HCT116 (cell line): ENCODE measurements around the gene COPS9. TPM values are rescaled to one million over a fixed set of nuclear protein-coding genes. Genes with fewer than 3 reads are reported as not detected.

ENCODE experiments used
- ATAC-seq: fragments of 200-7000 bp; cut with Tn5 transposase; 2 replicates; pipeline ENCODE4 v1.9.1; 2020; ENCODE audit warnings: mild to moderate bottlenecking, moderate library complexity
- BruUV-seq: library from RNA; stranded (reverse); fragments of 400-500 nt; replicated peaks from 2 replicates; lab custom pipeline; 2021; lab: Mats Ljungman, UMichigan
- CTCF ChIA-PET: fragments of 300-600 bp; sonication (Branson Sonifier 250); formaldehyde crosslinking; loops from one replicate; lab custom pipeline; 2021; ENCODE audit warnings: antibody characterized with exemption; lab: Charles Lee
- POLR2A ChIA-PET: fragments of 300-600, 350-600 bp; sonication (Branson Sonifier 250); formaldehyde crosslinking; loops from one replicate; lab custom pipeline; 2021; ENCODE audit warnings: antibody characterized with exemption; lab: Charles Lee
- RAD21 ChIA-PET, 2 experiments: fragments of 300-600 bp; sonication (Branson Sonifier 250); formaldehyde crosslinking; loops; one replicate each; lab custom pipeline; 2023; ENCODE audit warnings: low total read pairs in 2 of 2; ENCODE audit not compliant: uncharacterized antibody in 2 of 2, unreplicated experiment in 2 of 2, low non-redundant PET in 1 of 2; lab: Charles Lee
- DNase-seq: peaks from one replicate; pipeline ENCODE4 v3.0.0-alpha.2; 2010; ENCODE audit warnings: low read depth, low spot score
- H2AFZ ChIP-seq: fragments of 200-600 bp; shearing (Covaris generic), sonication (generic); 2 replicates; pipeline ENCODE4 v1.6.1; 2017; ENCODE audit warnings: low read depth, mixed run types, mixed read lengths, antibody characterized with exemption, low read length; ENCODE audit not compliant: poor library complexity, severe bottlenecking
- H3K27ac ChIP-seq: 2 replicates; pipeline ENCODE4 v1.5.1; 2012; ENCODE audit warnings: low read depth, low read length
- H3K27me3 ChIP-seq: fragments of 200-600 bp; sonication (generic); 2 replicates; pipeline ENCODE4 v1.6.1; 2016; ENCODE audit warnings: mixed run types, low read length, mixed read lengths; ENCODE audit not compliant: insufficient read depth
- H3K36me3 ChIP-seq, 2 experiments: fragments of 200-500 bp in 1 of 2; fragments of 200-600 bp in 1 of 2; sonication (Bioruptor generic) in 1 of 2; sonication (generic) in 1 of 2; 2 replicates each; pipeline versions ENCODE4 v1.5.1 to v1.6.1; 2014 to 2016; ENCODE audit warnings: low read length in 2 of 2, inconsistent platforms in 1 of 2, mixed read lengths in 1 of 2, mixed run types in 1 of 2; ENCODE audit not compliant: insufficient read depth in 2 of 2, control insufficient read depth in 1 of 2
- H3K4me1 ChIP-seq, 2 experiments: fragments of 200-600 bp in 1 of 2; sonication (generic) in 1 of 2; 2 replicates each; pipeline versions ENCODE4 v1.5.1 to v1.6.1; 2012 to 2017; ENCODE audit warnings: low read length in 2 of 2, inconsistent platforms in 1 of 2, mild to moderate bottlenecking in 1 of 2, mixed read lengths in 1 of 2, mixed run types in 1 of 2, moderate library complexity in 1 of 2; ENCODE audit not compliant: insufficient read depth in 2 of 2, control insufficient read depth in 1 of 2
- H3K4me2 ChIP-seq: fragments of 200-600 bp; sonication (generic); 2 replicates; pipeline ENCODE4 v1.6.1; 2017; ENCODE audit warnings: mixed run types, low read length, mixed read lengths
- H3K4me3 ChIP-seq, 2 experiments: fragments of 200-600 bp in 1 of 2; sonication (generic) in 1 of 2; replicated peaks in 1 of 2; 2 replicates each; pipeline ENCODE4 v1.5.1; 2011 to 2016; ENCODE audit warnings: low read length in 2 of 2, control low read depth in 1 of 2, low read depth in 1 of 2, mild to moderate bottlenecking in 1 of 2, mixed read lengths in 1 of 2, mixed run types in 1 of 2
- H3K79me2 ChIP-seq: fragments of 200-600 bp; sonication (generic); 2 replicates; pipeline ENCODE4 v1.6.1; 2017; ENCODE audit warnings: mild to moderate bottlenecking, mixed run types, low read length, moderate library complexity, mixed read lengths; ENCODE audit not compliant: insufficient read depth
- H3K9ac ChIP-seq: fragments of 200-600 bp; sonication (generic); 2 replicates; pipeline ENCODE4 v1.6.1; 2016; ENCODE audit warnings: low read length, mixed read lengths
- H3K9me2 ChIP-seq: fragments of 200-600 bp; sonication (generic), shearing (Covaris generic); 2 replicates; pipeline ENCODE4 v1.6.1; 2017; ENCODE audit warnings: mixed run types, mild to moderate bottlenecking, moderate library complexity; ENCODE audit not compliant: insufficient read depth
- H3K9me3 ChIP-seq, 2 experiments: fragments of 200-500 bp in 1 of 2; fragments of 200-600 bp in 1 of 2; sonication (Bioruptor generic) in 1 of 2; sonication (generic) in 1 of 2; 2 replicates each; pipeline ENCODE4 v1.6.1; 2014 to 2017; ENCODE audit warnings: low read length in 2 of 2, mixed read lengths in 2 of 2, inconsistent platforms in 1 of 2, low read depth in 1 of 2, mild to moderate bottlenecking in 1 of 2, mixed run types in 1 of 2, moderate library complexity in 1 of 2; ENCODE audit not compliant: control insufficient read depth in 1 of 2, insufficient read depth in 1 of 2
- H4K20me1 ChIP-seq: fragments of 200-600 bp; sonication (generic), shearing (Covaris generic); 2 replicates; pipeline ENCODE4 v1.6.1; 2017; ENCODE audit warnings: mixed run types, mild to moderate bottlenecking, moderate library complexity; ENCODE audit not compliant: insufficient read depth
- CBX3 ChIP-seq: IDR thresholded peaks from 2 replicates; pipeline ENCODE4 v1.6.1; 2012; ENCODE audit warnings: low read depth
- EGR1 ChIP-seq: IDR thresholded peaks from 2 replicates; pipeline ENCODE4 v1.6.1; 2012; ENCODE audit warnings: low read depth
- EZH2phosphoT487 ChIP-seq: fragments of 200-600 bp; IDR thresholded peaks from 2 replicates; pipeline ENCODE4 v1.6.1; 2018; ENCODE audit warnings: antibody characterized with exemption, borderline replicate concordance
- FOSL1 ChIP-seq: IDR thresholded peaks from 2 replicates; pipeline ENCODE4 v1.6.1; 2012; ENCODE audit warnings: low read depth
- JUND ChIP-seq: IDR thresholded peaks from 2 replicates; pipeline ENCODE4 v1.6.1; 2012
- POLR2A ChIP-seq: IDR thresholded peaks from 2 replicates; pipeline ENCODE4 v1.7.0; 2011; ENCODE audit warnings: borderline replicate concordance; ENCODE audit not compliant: insufficient read depth, insufficient read length; ENCODE audit errors: extremely low read depth
- SIN3A ChIP-seq: IDR thresholded peaks from 2 replicates; pipeline ENCODE4 v1.6.1; 2012; ENCODE audit warnings: low read depth
- SP1 ChIP-seq: IDR thresholded peaks from 2 replicates; pipeline ENCODE4 v1.6.1; 2012; ENCODE audit warnings: low read depth
- SRF ChIP-seq: IDR thresholded peaks from 2 replicates; pipeline ENCODE4 v1.6.1; 2012; ENCODE audit warnings: low read depth
- intact Hi-C: fragments of 100-400 bp; cut with micrococcal nuclease; formaldehyde crosslinking; loops from 2 replicates; pipeline ENCODE4 v1.10.0; 2022
- total RNA-seq: library from RNA; stranded (reverse); gene quantifications from one replicate; pipeline ENCODE4 v1.2.1, GENCODE V29; 2021; ENCODE audit not compliant: unreplicated experiment
- TF ChIP-seq, protein P1 (sequence below), 3 experiments: fragments of 200-600 bp in 1 of 3; sonication (generic) in 1 of 3; IDR thresholded peaks in 2 of 3; conservative IDR thresholded peaks in 1 of 3; 2 replicates each; pipeline ENCODE4 v1.5.1; 2012 to 2017; ENCODE audit warnings: low read depth in 2 of 3, low read length in 2 of 3, antibody characterized with exemption in 1 of 3, borderline replicate concordance in 1 of 3, control low read depth in 1 of 3, mild to moderate bottlenecking in 1 of 3, mixed read lengths in 1 of 3, mixed run types in 1 of 3, moderate library complexity in 1 of 3; ENCODE audit not compliant: insufficient read depth in 1 of 3
- TF ChIP-seq, protein P2 (sequence below): IDR thresholded peaks from 2 replicates; pipeline ENCODE4 v1.6.1; 2012

Gene COPS9
- total RNA-seq, 1 experiment from 2014 or later, result 111 TPM

DNA sequence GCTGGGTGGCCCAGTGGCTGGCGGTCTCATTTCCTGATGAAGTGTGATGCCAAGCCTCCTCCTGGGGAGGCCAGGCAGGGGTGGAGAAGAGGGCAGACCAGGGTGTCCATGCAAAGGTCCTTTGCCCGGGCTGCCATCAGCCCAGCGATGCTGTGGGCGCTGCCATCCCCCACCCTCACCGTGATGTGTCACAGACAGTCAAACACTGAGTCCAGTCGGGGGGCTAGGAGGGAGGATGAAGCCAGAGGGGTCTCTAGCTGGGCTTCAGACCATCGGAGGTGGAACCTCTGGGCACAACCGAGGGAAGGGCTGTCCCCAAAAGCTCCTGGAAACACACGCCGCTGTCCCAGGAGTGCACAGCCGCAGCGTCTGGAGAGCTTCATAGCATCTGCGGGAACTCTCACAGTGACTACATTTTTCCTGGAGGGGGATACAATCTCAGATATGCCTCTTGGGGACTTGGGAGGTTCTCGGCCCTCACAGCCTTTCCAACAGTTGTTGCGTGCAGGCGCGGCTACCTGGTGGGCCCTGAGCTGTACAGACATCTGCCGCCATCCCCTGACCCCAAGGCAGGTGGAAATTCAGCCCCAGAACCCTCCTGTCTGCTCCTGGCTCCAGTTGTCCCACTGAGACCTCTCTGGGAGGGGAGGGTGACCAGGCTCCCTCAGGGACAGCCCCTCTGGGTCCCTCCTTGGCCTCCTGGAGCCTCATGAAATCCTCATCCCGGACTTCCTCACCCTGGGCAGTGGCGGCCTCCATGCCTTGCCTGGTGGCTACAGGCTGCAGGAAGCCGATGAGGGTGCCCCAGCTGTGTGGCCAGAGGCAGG lies 30.9 kb upstream of the COPS9 start:
- H3K9me3 ChIP-seq, result no peaks in the 10 kb centered on the region
- DNase-seq, result no peak
- BruUV-seq, result no TSS peak
- H3K9me2 ChIP-seq, result no peaks in the 10 kb centered on the region
- H3K4me3 ChIP-seq, result no peak overlapping the region
- no peak overlapping the region for H3K4me2 ChIP-seq
- no peaks in the 10 kb centered on the region for H3K36me3 ChIP-seq
- no peak overlapping the region for H3K27ac ChIP-seq
- intact Hi-C loops, result no loop called here
- no peaks in the 10 kb centered on the region for H3K4me1 ChIP-seq
- no peak overlapping the region for H2AFZ ChIP-seq
- RAD21 ChIA-PET, result no interaction called here
- ATAC-seq, result no peak
- H3K27me3 ChIP-seq, result no peaks in the 10 kb centered on the region; the same call in 1 of the 2 replicates
- no peak overlapping the region for H3K9ac ChIP-seq
- H3K79me2 ChIP-seq, result no peaks in the 10 kb centered on the region
- TF ChIP-seq EZH2phosphoT487, result no peak
- TF ChIP-seq SP1, result no peak
- no peak for TF ChIP-seq SIN3A
- TF ChIP-seq JUND, result no peak
- no peak for TF ChIP-seq SRF
- no peak for TF ChIP-seq EGR1
- no peak for TF ChIP-seq FOSL1
- TF ChIP-seq, all 23 proteins: peak for 0
- POLR2A ChIA-PET, result no interaction called here
- CTCF ChIA-PET, result no interaction called here
- no peaks in the 10 kb centered on the region for H4K20me1 ChIP-seq

DNA sequence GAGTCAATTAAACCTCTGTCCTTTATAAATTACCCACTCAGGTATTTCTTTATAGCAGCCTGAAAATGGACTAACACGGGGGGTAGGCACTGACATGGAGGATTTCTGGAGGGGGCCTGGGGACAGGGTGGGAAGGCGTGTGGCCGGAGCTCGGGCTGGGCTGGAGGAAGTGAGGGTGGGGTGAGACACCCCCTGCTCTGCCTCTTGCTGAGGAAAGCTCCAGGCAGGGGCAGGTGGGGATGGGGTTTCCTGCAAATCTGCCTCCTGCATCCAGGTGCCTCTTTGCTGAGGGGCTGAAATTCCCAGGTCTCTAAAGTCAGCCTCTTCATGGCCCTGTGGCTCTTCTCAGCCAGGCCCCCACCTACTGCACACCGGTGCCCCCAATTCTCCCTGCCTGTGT lies 30.1 kb upstream of the COPS9 start:
- POLR2A ChIA-PET, result no interaction called here
- BruUV-seq, result no TSS peak
- DNase-seq (no peak), ATAC-seq (no peak)
- H3K36me3 ChIP-seq, result no peaks in the 10 kb centered on the region
- H3K27me3 ChIP-seq, result no peaks in the 10 kb centered on the region; the same call in 1 of the 2 replicates
- H4K20me1 ChIP-seq, result no peaks in the 10 kb centered on the region
- intact Hi-C loops, result no loop called here
- CTCF ChIA-PET, result no interaction called here
- TF ChIP-seq, protein P1, sequence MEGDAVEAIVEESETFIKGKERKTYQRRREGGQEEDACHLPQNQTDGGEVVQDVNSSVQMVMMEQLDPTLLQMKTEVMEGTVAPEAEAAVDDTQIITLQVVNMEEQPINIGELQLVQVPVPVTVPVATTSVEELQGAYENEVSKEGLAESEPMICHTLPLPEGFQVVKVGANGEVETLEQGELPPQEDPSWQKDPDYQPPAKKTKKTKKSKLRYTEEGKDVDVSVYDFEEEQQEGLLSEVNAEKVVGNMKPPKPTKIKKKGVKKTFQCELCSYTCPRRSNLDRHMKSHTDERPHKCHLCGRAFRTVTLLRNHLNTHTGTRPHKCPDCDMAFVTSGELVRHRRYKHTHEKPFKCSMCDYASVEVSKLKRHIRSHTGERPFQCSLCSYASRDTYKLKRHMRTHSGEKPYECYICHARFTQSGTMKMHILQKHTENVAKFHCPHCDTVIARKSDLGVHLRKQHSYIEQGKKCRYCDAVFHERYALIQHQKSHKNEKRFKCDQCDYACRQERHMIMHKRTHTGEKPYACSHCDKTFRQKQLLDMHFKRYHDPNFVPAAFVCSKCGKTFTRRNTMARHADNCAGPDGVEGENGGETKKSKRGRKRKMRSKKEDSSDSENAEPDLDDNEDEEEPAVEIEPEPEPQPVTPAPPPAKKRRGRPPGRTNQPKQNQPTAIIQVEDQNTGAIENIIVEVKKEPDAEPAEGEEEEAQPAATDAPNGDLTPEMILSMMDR (IDR thresholded peaks at IDR 0.05 in 2 of 3, conservative IDR thresholded peaks at IDR 0.05 in 1 of 3; ENCODE audit: borderline replicate concordance in 1 of 3, insufficient read depth in 1 of 3, low read depth in 2 of 3, low read length in 2 of 3), result no peak
- no peak for TF ChIP-seq CBX3
- TF ChIP-seq, protein P2, sequence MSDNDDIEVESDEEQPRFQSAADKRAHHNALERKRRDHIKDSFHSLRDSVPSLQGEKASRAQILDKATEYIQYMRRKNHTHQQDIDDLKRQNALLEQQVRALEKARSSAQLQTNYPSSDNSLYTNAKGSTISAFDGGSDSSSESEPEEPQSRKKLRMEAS, result no peak
- no peak for TF ChIP-seq FOSL1
- no peak for TF ChIP-seq POLR2A
- TF ChIP-seq SIN3A, result no peak
- no peak for TF ChIP-seq JUND
- no peaks in the 10 kb centered on the region for H3K79me2 ChIP-seq
- no peak overlapping the region for H3K4me2 ChIP-seq
- RAD21 ChIA-PET, result no interaction called here
- no peaks in the 10 kb centered on the region for H3K9me2 ChIP-seq
- no peaks in the 10 kb centered on the region for H3K9me3 ChIP-seq
- H3K4me1 ChIP-seq, result no peaks in the 10 kb centered on the region
- H3K9ac ChIP-seq, result no peak overlapping the region
- no peak overlapping the region for H2AFZ ChIP-seq
- no peak overlapping the region for H3K27ac ChIP-seq
- no peak overlapping the region for H3K4me3 ChIP-seq
